Fibroblast of lung (primary cell): ENCODE results near the gene DCAF15.
"Not testable (repeated sequence)": the region's sequence is repeated elsewhere in the genome, so short reads cannot be mapped to it uniquely, and the experiment has no call there.

ENCODE experiments used
- EZH2 ChIP-seq: IDR thresholded peaks from 2 replicates; pipeline ENCODE4 v1.5.1; 2012; ENCODE audit warnings: low read length, control low read depth, mild to moderate bottlenecking; ENCODE audit errors: missing control alignments
- TF ChIP-seq, protein P1 (sequence below), 2 donors: IDR thresholded peaks in 1 of 2; conservative IDR thresholded peaks in 1 of 2; 1 replicate in 1 of 2; 2 replicates in 1 of 2; pipeline ENCODE4 v1.5.1; 2011 to 2012; ENCODE audit warnings: low read length in 2 of 2, control low read depth in 1 of 2, inconsistent platforms in 1 of 2, low read depth in 1 of 2, mild to moderate bottlenecking in 1 of 2

DNA sequence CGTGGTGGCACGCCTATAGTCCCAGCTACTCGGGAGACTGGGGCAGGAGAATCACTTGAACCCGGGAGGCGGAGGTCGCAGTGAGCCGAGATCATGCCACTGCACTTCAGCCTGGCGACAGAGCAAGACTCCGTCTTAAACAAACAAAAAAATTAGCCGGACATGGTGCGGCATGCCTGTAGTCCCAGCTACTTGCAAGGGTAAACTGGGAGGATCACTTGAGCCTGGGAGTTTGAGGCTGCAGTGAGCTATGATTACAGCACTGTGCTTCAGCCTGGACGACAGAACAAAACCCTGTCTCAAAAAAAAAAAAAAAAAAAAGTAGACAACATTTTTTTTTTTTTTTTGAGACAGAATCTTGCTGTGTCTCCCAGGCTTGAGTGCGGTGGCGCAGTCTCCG lies 19.6 kb downstream of the DCAF15 start:
- TF ChIP-seq, protein P1, sequence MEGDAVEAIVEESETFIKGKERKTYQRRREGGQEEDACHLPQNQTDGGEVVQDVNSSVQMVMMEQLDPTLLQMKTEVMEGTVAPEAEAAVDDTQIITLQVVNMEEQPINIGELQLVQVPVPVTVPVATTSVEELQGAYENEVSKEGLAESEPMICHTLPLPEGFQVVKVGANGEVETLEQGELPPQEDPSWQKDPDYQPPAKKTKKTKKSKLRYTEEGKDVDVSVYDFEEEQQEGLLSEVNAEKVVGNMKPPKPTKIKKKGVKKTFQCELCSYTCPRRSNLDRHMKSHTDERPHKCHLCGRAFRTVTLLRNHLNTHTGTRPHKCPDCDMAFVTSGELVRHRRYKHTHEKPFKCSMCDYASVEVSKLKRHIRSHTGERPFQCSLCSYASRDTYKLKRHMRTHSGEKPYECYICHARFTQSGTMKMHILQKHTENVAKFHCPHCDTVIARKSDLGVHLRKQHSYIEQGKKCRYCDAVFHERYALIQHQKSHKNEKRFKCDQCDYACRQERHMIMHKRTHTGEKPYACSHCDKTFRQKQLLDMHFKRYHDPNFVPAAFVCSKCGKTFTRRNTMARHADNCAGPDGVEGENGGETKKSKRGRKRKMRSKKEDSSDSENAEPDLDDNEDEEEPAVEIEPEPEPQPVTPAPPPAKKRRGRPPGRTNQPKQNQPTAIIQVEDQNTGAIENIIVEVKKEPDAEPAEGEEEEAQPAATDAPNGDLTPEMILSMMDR (conservative IDR thresholded peaks at IDR 0.05 in 1 of 2, IDR thresholded peaks at IDR 0.05 in 1 of 2; ENCODE audit: low read depth in 1 of 2, low read length in 2 of 2): not testable (repeated sequence)
- not testable (repeated sequence) for TF ChIP-seq EZH2
